ENCODE data around the gene SLCO2A1.
A peak's percentile ranks its signal among the peaks of the same experiment; 100 is the strongest.

SLCO2A1 gene

GRCh38 chr3:133897547-133897946 lies 132.2 kb downstream of the SLCO2A1 start:
- Mint-ChIP-seq H3K27ac (no peak overlapping the region), H3K9me3 (no peaks in the 10 kb centered on the region), H3K4me3 (no peak overlapping the region), H3K36me3 (ENCODE audit: low read depth) (no peaks in the 10 kb centered on the region), H3K27me3 (ENCODE audit: low read depth) (peaks cover 72% of the 10 kb centered on the region), H3K4me1 (ENCODE audit: low read depth) (peaks cover 1% of the 10 kb centered on the region)

- Mint-ChIP-seq H3K4me3 (peak overlapping the region; percentile 65), H3K27me3 (ENCODE audit: low read depth) (peaks cover 68% of the 10 kb centered on the region), H3K36me3 (ENCODE audit: low read depth) (no peaks in the 10 kb centered on the region), H3K4me1 (ENCODE audit: low read depth) (peaks cover 1% of the 10 kb centered on the region), H3K27ac (no peak overlapping the region), H3K9me3 (no peaks in the 10 kb centered on the region)
These were observed 133.5 kb downstream of the SLCO2A1 start for GRCh38 chr3:133896002-133896761.

- peaks cover 68% of the 10 kb centered on the region for H3K27me3 Mint-ChIP-seq (ENCODE audit: low read depth)
- H3K27ac Mint-ChIP-seq = no peak within 1 kb of the TSS
- H3K9me3 Mint-ChIP-seq = no peaks in the 10 kb centered on the region
- H3K4me3 Mint-ChIP-seq = peak within 1 kb of the TSS; percentile 65
- no peaks in the 10 kb centered on the region for H3K36me3 Mint-ChIP-seq (ENCODE audit: low read depth)
- H3K4me1 Mint-ChIP-seq (ENCODE audit: low read depth) = peaks cover 1% of the 10 kb centered on the region
These were observed 134.3 kb downstream of the SLCO2A1 start, which contains the start of gene RAB6B for GRCh38 chr3:133895208-133896001. Gene RAB6B (minus strand): TSS chr3:133895882. CDS start chr3:133895466, 416 bp downstream.

- no peak overlapping the region for H3K4me3 Mint-ChIP-seq
- peaks cover 60% of the 10 kb centered on the region for H3K27me3 Mint-ChIP-seq (ENCODE audit: low read depth)
- H3K27ac Mint-ChIP-seq = no peak overlapping the region
- H3K4me1 Mint-ChIP-seq (ENCODE audit: low read depth) = peaks cover 1% of the 10 kb centered on the region
- no peaks in the 10 kb centered on the region for H3K9me3 Mint-ChIP-seq
- H3K36me3 Mint-ChIP-seq (ENCODE audit: low read depth) = no peaks in the 10 kb centered on the region
These were observed 135.1 kb downstream of the SLCO2A1 start for GRCh38 chr3:133894353-133895207.

GRCh38 chr3:133893683-133894352 lies 135.9 kb downstream of the SLCO2A1 start:
- H3K27ac Mint-ChIP-seq = no peak overlapping the region
- H3K36me3 Mint-ChIP-seq (ENCODE audit: low read depth) = no peaks in the 10 kb centered on the region
- H3K27me3 Mint-ChIP-seq (ENCODE audit: low read depth) = peaks cover 56% of the 10 kb centered on the region
- H3K4me3 Mint-ChIP-seq = no peak overlapping the region
- H3K4me1 Mint-ChIP-seq (ENCODE audit: low read depth) = peaks cover 1% of the 10 kb centered on the region
- no peaks in the 10 kb centered on the region for H3K9me3 Mint-ChIP-seq

- Mint-ChIP-seq H3K27ac (no peak overlapping the region), H3K9me3 (no peaks in the 10 kb centered on the region), H3K4me3 (no peak overlapping the region), H3K4me1 (ENCODE audit: low read depth) (peaks cover 1% of the 10 kb centered on the region), H3K27me3 (ENCODE audit: low read depth) (peaks cover 50% of the 10 kb centered on the region), H3K36me3 (ENCODE audit: low read depth) (no peaks in the 10 kb centered on the region)
These were observed 137.0 kb downstream of the SLCO2A1 start for GRCh38 chr3:133892541-133893231.

- no peaks in the 10 kb centered on the region for H3K36me3 Mint-ChIP-seq (ENCODE audit: low read depth)
- H3K27ac Mint-ChIP-seq = no peak overlapping the region
- peaks cover 1% of the 10 kb centered on the region for H3K4me1 Mint-ChIP-seq (ENCODE audit: low read depth)
- H3K27me3 Mint-ChIP-seq (ENCODE audit: low read depth) = peaks cover 42% of the 10 kb centered on the region
- no peaks in the 10 kb centered on the region for H3K9me3 Mint-ChIP-seq
- H3K4me3 Mint-ChIP-seq = no peak overlapping the region
These were observed 137.9 kb downstream of the SLCO2A1 start for GRCh38 chr3:133891662-133892378.

GRCh38 chr3:133890972-133891644 lies 138.6 kb downstream of the SLCO2A1 start:
- peaks cover 1% of the 10 kb centered on the region for H3K4me1 Mint-ChIP-seq (ENCODE audit: low read depth)
- H3K27ac Mint-ChIP-seq = no peak overlapping the region
- H3K9me3 Mint-ChIP-seq = no peaks in the 10 kb centered on the region
- H3K27me3 Mint-ChIP-seq (ENCODE audit: low read depth) = peaks cover 34% of the 10 kb centered on the region
- no peak overlapping the region for H3K4me3 Mint-ChIP-seq
- no peaks in the 10 kb centered on the region for H3K36me3 Mint-ChIP-seq (ENCODE audit: low read depth)

- Mint-ChIP-seq H3K4me3 (no peak overlapping the region), H3K27me3 (ENCODE audit: low read depth) (peaks cover 28% of the 10 kb centered on the region)
These were observed 139.7 kb downstream of the SLCO2A1 start for GRCh38 chr3:133890037-133890436.

GRCh38 chr3:133888726-133889340 lies 140.9 kb downstream of the SLCO2A1 start:
- H3K36me3 Mint-ChIP-seq (ENCODE audit: low read depth) = no peaks in the 10 kb centered on the region
- H3K4me1 Mint-ChIP-seq (ENCODE audit: low read depth) = no peaks in the 10 kb centered on the region
- H3K9me3 Mint-ChIP-seq = no peaks in the 10 kb centered on the region
- H3K4me3 Mint-ChIP-seq = no peak overlapping the region
- H3K27me3 Mint-ChIP-seq (ENCODE audit: low read depth) = peaks cover 19% of the 10 kb centered on the region
- H3K27ac Mint-ChIP-seq = no peak overlapping the region

More at GRCh38 chr3:133890037-133890436, 139.7 kb downstream of the SLCO2A1 start:
- no peaks in the 10 kb centered on the region for H3K36me3 Mint-ChIP-seq (ENCODE audit: low read depth)
- H3K9me3 Mint-ChIP-seq = no peaks in the 10 kb centered on the region
- no peak overlapping the region for H3K27ac Mint-ChIP-seq
- H3K4me1 Mint-ChIP-seq (ENCODE audit: low read depth) = no peaks in the 10 kb centered on the region

- peaks cover 11% of the 10 kb centered on the region for H3K27me3 Mint-ChIP-seq (ENCODE audit: low read depth)
These were observed 141.7 kb downstream of the SLCO2A1 start for GRCh38 chr3:133887803-133888703.

More at GRCh38 chr3:133887803-133888703, 141.7 kb downstream of the SLCO2A1 start:
- H3K4me1 Mint-ChIP-seq (ENCODE audit: low read depth) = no peaks in the 10 kb centered on the region
- H3K9me3 Mint-ChIP-seq = no peaks in the 10 kb centered on the region
- no peak overlapping the region for H3K27ac Mint-ChIP-seq
- H3K36me3 Mint-ChIP-seq (ENCODE audit: low read depth) = no peaks in the 10 kb centered on the region
- no peak overlapping the region for H3K4me3 Mint-ChIP-seq
